ENCODE results near the gene SUPT6H.
"Not testable (repeated sequence)": the region's sequence is repeated elsewhere in the genome, so short reads cannot be mapped to it uniquely, and the experiment has no call there.

Gene SUPT6H

GRCh38 chr17:28646039-28646754 lies 15.8 kb upstream of the SUPT6H start:
- DNase-seq (ENCODE audit: low read depth in 2 of 2) = no peak

DNA sequence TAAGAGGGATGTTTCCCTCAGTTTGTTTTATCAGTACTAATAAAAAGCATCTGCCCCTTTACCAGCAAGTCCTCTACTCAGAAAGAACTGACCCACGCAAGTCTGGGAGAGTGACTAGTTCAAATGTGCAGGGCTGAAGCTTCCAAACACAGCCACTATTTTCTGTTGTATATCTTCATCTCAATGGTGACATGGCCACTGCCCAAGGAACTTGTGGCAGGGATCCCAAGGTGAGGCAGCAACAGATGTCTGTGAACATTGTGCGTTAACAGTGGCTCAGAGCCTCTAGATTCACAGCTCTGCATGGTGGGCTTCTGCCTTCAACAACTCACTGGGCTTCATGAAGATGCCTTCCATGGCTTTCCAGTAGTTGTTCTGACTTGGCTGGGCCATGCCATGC lies 13.3 kb upstream of the SUPT6H start:
- no peak for DNase-seq (ENCODE audit: low read depth in 2 of 2)

DNA sequence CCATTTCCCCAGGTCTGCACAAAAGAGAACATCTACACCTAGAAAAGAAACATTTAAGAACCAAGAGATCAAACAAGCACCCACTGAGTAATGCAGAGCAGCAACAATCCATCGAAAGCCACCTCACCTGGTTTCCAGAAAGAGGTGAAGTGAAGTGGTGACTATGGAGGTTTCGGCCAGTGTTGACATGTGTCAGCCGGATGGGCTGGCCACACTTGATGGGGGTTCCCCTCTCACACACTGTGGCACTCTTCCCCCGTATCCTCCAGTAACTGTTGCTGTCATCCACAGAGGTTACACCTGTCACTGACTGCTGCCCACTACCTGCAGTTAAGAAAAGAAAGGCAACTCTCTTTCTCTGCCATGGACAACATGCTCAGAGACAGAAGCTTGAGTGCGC lies 6.8 kb upstream of the SUPT6H start:
- DNase-seq (ENCODE audit: low read depth in 2 of 2) = no peak

DNA sequence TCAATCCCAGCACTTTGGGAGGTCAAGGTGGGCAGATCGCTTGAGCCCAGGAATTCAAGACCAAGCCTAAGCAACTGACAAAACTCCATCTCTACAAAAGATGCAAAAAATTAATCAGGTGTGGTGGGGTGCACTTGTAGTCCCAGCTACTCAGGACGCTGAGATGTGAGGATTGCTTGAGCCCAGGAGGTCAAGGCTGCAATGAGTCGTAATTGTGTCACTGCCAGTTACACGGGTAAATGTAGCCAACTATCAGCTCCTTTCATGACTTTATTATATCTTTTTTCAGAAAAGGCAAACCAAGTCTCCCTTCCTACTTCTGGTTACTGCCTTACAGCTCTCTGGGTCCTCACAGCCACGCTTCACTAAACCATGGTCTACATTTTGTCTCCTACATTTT lies 4.2 kb upstream of the SUPT6H start:
- DNase-seq (ENCODE audit: low read depth in 2 of 2) = no peak

GRCh38 chr17:28658342-28658741 lies 3.7 kb upstream of the SUPT6H start:
- DNase-seq (ENCODE audit: low read depth in 2 of 2) = not testable (repeated sequence)

DNA sequence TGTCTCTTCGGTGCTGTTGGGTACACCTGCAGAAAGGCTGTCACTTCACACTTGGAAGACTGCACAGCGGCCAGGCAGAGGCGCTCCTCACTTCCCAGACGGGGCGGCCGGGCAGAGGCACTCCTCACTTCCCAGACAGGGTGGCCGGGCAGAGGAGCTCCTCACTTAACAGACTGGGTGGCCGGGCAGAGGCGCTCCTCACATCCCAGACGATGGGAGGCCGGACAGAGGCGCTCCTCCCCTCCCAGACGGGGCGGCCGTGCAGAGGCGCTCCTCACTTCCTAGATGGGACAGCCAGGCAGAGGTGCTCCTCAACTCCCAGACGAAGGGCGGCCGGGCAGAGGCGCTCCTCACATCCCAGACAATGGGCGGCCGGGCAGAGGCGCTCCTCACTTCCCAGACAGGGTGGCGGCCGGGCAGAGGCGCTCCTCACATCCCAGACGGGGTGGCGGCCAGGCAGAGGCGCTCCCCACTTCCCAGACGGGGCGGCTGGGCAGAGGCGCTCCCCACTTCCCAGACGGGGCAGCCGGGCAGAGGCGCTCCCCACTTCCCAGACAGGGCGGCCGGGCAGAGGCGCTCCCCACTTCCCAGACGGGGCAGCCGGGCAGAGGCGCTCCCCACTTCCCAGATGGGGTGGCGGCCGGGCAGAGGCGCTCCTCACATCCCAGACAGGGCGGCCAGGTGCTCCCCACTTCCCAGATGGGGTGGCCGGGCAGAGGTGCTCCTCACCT lies 3.1 kb upstream of the SUPT6H start:
- DNase-seq (ENCODE audit: low read depth in 2 of 2) = not testable (repeated sequence)

- DNase-seq (ENCODE audit: low read depth in 2 of 2) = not testable (repeated sequence)
These were observed 2.5 kb upstream of the SUPT6H start for GRCh38 chr17:28659497-28659881.

GRCh38 chr17:28662527-28662829 lies 473 bp downstream of the SUPT6H start:
- DNase-seq (ENCODE audit: low read depth in 2 of 2) = no peak

- DNase-seq (ENCODE audit: low read depth in 2 of 2) = no peak
These were observed 1.7 kb downstream of the SUPT6H start for GRCh38 chr17:28663723-28664122.

GRCh38 chr17:28665994-28666393 lies 4.0 kb downstream of the SUPT6H start:
- DNase-seq (ENCODE audit: low read depth in 2 of 2) = no peak

- DNase-seq (ENCODE audit: low read depth in 2 of 2) = no peak
These were observed 5.9 kb downstream of the SUPT6H start for GRCh38 chr17:28667870-28668269.

- no peak for DNase-seq (ENCODE audit: low read depth in 2 of 2)
These were observed 7.9 kb downstream of the SUPT6H start for GRCh38 chr17:28669918-28670317.

DNA sequence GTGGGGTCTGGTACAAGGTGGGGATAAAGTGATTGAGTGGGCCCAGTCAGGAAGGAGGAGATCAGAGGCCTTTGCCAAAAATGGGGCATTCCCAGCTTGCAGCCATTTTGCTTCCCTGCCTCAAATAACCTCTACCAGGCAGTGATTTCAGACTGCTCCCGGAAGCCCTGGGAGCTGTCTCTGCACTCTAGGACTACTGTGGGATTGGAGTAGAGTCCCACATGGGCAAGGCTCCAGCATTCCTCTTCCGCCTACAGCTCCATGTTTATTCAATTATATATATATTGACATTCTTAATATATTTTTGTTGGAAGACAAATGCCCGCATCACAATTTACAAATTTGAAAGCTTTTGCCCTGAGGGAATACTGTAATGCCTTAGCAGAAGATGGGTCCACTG lies 13.5 kb downstream of the SUPT6H start:
- no peak for DNase-seq (ENCODE audit: low read depth in 2 of 2)

DNA sequence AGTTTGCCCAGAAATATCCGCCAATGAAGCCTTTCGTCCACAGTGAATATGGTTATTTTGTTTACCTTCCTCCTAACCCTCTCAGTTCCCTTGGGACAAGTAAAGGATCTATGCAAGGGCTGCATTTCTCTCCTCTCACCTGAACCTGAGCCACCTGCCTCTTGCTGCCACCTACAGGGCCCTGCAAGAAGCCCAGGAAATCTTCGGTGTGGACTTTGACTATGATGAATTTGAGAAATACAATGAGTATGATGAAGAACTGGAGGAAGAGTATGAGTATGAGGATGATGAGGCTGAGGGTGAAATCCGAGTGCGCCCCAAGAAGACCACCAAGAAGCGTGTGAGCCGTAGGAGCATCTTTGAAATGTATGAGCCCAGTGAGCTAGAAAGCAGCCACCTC lies 14.0 kb downstream of the SUPT6H start:
- no peak for DNase-seq (ENCODE audit: low read depth in 2 of 2)

- no peak for DNase-seq (ENCODE audit: low read depth in 2 of 2)
These were observed 20.6 kb downstream of the SUPT6H start for GRCh38 chr17:28682655-28683054.

GRCh38 chr17:28684963-28685362 lies 23.0 kb downstream of the SUPT6H start:
- no peak for DNase-seq (ENCODE audit: low read depth in 2 of 2)

- no peak for DNase-seq (ENCODE audit: low read depth in 2 of 2)
These were observed 23.4 kb downstream of the SUPT6H start for GRCh38 chr17:28685366-28685765.

- no peak for DNase-seq (ENCODE audit: low read depth in 2 of 2)
These were observed 24.3 kb downstream of the SUPT6H start for GRCh38 chr17:28686296-28686695.

DNA sequence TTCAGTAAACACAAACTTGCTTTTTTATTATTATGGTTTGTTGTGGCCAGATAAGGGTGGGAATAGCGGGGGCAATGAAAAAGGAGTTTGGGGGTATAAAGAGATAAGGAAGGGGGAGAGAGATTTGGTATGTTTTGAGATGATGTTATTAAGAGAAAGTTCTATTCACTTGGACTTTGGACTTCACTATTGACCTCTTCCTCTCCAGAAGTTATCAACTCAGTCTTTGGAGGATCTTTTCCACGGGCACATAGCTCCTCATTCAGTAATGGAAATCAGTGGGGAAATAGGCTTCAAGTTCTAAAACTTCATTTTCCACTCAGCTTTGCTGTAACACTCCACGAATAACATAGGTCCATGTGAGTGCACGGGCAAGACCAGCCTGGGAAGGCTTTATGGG lies 26.5 kb downstream of the SUPT6H start:
- DNase-seq (ENCODE audit: low read depth in 2 of 2) = no peak

DNA sequence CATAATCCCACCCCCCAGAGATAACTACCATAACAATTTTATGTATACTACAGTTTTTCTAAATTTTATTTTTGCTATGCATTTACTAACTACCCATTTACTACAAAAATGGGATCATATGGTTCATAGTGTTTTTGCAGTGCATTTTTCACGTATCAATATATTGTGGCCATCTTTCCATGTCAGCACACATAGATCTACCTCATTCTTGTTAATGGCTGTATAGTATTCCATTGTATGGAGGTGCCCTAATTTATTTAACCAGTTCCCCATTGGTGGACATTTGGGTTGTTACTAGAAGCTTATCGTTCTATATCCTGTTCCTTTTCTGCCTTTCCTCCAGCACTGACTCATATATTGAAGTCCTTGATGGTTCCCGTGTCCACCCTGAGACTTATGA lies 27.0 kb downstream of the SUPT6H start:
- no peak for DNase-seq (ENCODE audit: low read depth in 2 of 2)

- no peak for DNase-seq (ENCODE audit: low read depth in 2 of 2)
These were observed 31.9 kb downstream of the SUPT6H start for GRCh38 chr17:28693869-28694268.

DNA sequence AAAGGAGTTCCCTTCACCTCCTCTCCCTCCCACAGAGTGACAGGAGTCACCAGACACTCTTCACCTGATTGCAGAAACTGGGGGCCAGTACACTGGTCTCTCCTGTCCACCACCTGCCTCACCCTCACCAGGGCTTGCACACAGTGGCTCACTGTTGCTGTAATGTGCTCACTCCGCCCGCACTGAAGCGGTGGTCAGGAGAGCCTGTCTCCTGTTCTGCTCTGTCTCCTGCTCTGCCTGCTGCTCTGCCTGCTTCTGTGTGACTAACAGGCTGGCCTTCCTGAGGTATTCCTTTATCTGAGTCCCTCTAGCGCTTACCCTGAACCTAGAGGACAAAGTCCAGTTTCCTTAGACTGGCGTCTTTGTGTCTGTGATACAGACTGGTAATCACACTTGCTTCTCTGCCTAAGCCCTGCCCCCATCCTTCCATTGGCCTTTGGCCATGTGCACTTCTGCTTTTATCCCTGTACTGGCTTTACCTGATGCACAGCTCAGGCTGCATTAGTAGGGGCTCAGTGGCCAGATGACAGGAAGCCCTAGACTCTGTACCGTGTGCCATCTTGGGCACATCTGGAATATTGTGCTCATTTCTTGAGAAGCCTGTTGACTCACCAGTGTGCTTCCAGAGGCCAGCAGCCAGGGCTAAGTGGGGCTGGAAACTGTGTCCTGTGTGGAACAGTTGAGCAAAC lies 36.4 kb downstream of the SUPT6H start:
- no peak for DNase-seq (ENCODE audit: low read depth in 2 of 2)

DNA sequence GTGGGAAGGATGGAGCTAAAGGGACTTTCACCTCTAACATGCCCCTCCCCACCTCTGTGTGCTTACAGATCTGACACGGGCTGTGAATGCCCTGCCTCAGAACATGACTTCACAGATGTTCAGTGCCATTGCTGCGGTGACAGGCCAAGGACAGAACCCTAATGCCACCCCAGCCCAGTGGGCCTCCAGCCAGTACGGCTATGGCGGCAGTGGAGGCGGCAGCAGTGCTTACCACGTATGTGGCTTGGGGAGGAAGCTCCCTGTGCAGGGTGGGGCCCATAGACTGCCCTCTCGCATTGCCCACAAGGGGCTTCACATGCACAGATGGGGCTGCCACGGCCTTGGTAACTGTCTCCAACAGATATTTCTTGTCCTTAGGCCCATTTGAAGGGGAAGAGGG lies 38.3 kb downstream of the SUPT6H start:
- no peak for DNase-seq (ENCODE audit: low read depth in 2 of 2)
